WERI-Rb-1 (cell line): ENCODE data around the gene CYP27C1.

Experiments used
- DNase-seq: peaks from one replicate; pipeline ENCODE4 v3.0.0-alpha.2; 2020
- H3K27ac ChIP-seq: fragments of 250-450 bp; sonication (Bioruptor Pico); 2 replicates; pipeline ENCODE4 v1.5.1; 2020; ENCODE audit warnings: mild to moderate bottlenecking, moderate library complexity
- H3K27me3 ChIP-seq: fragments of 250-450 bp; sonication (Bioruptor Pico); 2 replicates; pipeline ENCODE4 v1.5.1; 2021; ENCODE audit warnings: mild to moderate bottlenecking, low read depth, moderate library complexity; ENCODE audit not compliant: insufficient read depth, severe bottlenecking
- H3K36me3 ChIP-seq: fragments of 250-450 bp; sonication (Bioruptor Pico); 2 replicates; pipeline ENCODE4 v1.5.1; 2020; ENCODE audit warnings: mild to moderate bottlenecking, moderate library complexity
- H3K4me3 ChIP-seq: 2 replicates; pipeline ENCODE4 v1.5.1; 2011; ENCODE audit warnings: low read depth, mild to moderate bottlenecking, control low read depth, low read length
- H3K9me3 ChIP-seq: fragments of 250-450 bp; sonication (Bioruptor Pico); 2 replicates; pipeline ENCODE4 v1.5.1; 2021; ENCODE audit warnings: mild to moderate bottlenecking, moderate library complexity; ENCODE audit not compliant: severe bottlenecking
- TF ChIP-seq, protein P1 (sequence below): IDR thresholded peaks from 2 replicates; pipeline ENCODE4 v1.5.1; 2011; ENCODE audit warnings: low read depth, mild to moderate bottlenecking, control low read depth, inconsistent platforms, low read length

CYP27C1 gene

DNA sequence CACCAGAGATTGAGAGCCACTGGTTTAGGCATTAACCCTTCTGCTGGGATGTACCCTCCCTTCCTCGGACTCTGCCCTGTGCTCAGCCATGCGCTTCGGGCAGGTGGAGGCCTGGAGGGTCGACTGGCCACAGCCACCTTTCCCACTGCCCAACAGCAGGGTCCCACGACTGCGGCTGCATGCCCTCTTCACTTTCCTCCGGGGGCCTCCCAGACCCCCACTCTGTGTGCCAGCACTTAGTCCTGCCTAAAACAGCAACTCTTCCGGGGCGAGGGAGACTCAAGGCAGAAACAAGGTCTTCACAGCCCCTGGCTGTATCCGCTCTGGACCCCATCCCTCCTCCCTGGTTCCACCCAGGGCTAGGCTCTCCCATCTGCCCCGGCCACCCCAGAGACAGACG lies 81.8 kb downstream of the CYP27C1 start:
- TF ChIP-seq, protein P1, sequence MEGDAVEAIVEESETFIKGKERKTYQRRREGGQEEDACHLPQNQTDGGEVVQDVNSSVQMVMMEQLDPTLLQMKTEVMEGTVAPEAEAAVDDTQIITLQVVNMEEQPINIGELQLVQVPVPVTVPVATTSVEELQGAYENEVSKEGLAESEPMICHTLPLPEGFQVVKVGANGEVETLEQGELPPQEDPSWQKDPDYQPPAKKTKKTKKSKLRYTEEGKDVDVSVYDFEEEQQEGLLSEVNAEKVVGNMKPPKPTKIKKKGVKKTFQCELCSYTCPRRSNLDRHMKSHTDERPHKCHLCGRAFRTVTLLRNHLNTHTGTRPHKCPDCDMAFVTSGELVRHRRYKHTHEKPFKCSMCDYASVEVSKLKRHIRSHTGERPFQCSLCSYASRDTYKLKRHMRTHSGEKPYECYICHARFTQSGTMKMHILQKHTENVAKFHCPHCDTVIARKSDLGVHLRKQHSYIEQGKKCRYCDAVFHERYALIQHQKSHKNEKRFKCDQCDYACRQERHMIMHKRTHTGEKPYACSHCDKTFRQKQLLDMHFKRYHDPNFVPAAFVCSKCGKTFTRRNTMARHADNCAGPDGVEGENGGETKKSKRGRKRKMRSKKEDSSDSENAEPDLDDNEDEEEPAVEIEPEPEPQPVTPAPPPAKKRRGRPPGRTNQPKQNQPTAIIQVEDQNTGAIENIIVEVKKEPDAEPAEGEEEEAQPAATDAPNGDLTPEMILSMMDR = no peak
- H3K9me3 ChIP-seq = peaks cover 4% of the 10 kb centered on the region
- no peak overlapping the region for H3K4me3 ChIP-seq
- no peaks in the 10 kb centered on the region for H3K27me3 ChIP-seq
- no peaks in the 10 kb centered on the region for H3K36me3 ChIP-seq
- no peak overlapping the region for H3K27ac ChIP-seq
- no peak for DNase-seq

DNA sequence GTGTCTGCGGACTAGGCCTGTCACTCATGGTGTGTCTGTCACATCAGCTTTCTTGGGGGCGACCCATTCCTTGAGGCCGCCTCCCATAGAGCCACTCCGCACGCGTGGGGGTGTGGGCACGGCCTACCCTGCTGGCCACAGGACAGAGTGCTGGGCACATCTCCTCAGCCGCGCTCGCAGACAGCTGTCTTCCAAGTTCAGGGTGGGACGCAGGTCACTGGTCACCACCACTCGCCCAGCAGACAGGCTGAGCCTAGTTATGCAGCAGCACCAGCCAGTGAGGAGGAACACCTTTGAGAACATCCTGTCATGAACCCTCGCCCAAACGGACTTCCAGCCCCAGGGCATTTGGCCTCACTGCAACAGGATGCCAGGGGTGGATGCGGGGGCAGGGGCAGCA lies 82.4 kb downstream of the CYP27C1 start:
- TF ChIP-seq, protein P1 = no peak
- H3K27me3 ChIP-seq = no peaks in the 10 kb centered on the region

DNA sequence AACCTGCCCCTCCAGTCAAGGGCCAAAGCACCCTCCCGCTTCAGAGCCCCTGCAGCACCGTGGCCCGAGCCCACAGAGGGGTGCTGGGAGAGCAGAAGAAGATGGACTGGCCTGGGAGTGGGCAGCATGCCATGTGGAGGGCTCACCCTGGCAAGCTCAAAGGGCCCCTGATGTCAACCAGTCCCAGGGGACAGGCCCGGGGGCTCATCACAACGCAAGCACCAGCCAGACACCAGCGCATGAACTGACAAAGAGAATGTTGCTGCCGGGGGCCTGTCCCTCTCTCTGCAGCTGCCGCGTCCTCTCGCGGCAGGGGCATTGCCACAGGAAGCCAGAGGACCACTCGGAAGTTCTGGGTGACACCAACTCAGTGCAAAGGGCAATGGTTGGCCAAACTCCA lies 82.9 kb downstream of the CYP27C1 start:
- TF ChIP-seq, protein P1 = no peak
- Histone ChIP-seq H3K27me3 (no peaks in the 10 kb centered on the region), H3K27ac (no peak overlapping the region), H3K36me3 (no peaks in the 10 kb centered on the region), H3K9me3 (peaks cover 4% of the 10 kb centered on the region), H3K4me3 (no peak overlapping the region)
- DNase-seq = no peak

More for the DNA sequence above, 82.4 kb downstream of the CYP27C1 start:
- DNase-seq = no peak
- Histone ChIP-seq H3K9me3 (peaks cover 4% of the 10 kb centered on the region), H3K36me3 (no peaks in the 10 kb centered on the region), H3K27ac (no peak overlapping the region), H3K4me3 (no peak overlapping the region)

DNA sequence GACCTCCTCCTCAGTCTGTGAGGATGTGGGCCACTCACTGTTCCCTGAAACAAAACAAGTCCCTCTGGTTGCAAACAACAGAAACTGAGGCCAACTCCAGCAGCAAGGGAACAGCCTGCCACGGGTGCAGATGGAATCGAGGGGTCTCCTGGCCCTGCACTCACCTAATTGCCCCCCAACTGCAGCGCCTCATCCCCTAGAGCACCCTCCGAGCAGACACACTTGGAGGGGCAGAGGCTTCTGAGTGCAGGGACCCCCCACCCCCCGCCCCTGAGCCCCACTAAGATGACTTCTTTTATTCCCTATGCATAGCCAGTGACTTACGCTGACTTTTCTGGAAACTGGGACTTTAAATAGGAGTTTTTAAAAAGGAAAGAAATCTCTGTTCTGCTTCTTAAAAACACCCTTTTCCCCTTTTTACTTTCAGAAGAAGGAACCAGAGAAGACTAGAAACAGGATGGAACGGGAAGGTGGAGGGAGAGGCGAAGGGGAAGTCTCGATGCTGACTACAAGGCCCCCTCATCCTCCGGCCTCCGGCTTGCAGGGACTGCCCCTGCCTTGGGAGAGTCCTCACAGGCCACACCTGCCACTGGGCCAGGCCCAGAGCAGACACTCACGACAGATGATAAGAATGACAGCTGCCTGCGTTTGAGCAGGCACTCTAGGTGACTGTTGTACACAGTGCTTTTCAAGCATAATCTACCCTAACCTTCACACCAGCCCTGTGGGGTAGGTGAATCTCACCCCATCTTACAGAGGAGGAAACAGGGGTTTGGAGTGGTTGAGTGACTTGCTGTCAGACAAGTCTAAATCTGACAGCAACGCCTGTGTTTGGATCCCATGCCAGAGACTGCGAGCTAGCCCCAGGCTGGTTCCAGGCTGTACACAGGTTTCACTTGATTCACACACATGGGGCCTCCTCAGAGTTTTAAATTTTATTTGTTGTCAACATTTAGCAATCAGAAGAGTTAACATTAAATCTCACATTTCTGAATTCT lies 85.0 kb downstream of the CYP27C1 start:
- Histone ChIP-seq H3K36me3 (no peaks in the 10 kb centered on the region), H3K4me3 (no peak overlapping the region), H3K27ac (peak overlapping the region; percentile 25), H3K27me3 (no peaks in the 10 kb centered on the region), H3K9me3 (peaks cover 4% of the 10 kb centered on the region)
- DNase-seq = peak; percentile 55
- TF ChIP-seq, protein P1 = no peak

DNA sequence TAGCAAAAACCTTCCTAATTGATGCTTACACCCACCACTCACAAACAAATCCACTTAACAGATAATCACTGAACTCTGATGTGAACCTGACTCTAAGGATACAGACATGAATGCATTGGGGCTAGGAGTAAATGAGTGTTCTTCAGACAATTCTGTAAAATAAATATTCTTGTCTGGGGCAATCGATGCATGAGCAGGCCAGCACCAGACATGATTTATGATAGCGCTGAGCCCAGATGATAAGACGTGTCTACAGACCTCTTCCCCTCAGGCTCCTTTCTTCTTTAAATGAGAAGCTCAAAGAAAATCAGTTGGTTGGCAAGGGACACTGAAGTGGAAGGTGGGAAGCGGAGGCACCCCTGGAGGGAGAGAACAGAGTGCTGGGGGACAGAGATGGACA lies 85.9 kb downstream of the CYP27C1 start:
- TF ChIP-seq, protein P1 = no peak
- H3K27ac ChIP-seq = peak overlapping the region; percentile 1

More for the DNA sequence above, 85.9 kb downstream of the CYP27C1 start:
- Histone ChIP-seq H3K9me3 (peaks cover 4% of the 10 kb centered on the region), H3K4me3 (no peak overlapping the region), H3K27me3 (no peaks in the 10 kb centered on the region), H3K36me3 (no peaks in the 10 kb centered on the region)
- no peak for DNase-seq
